NB4 (cell line): ENCODE results near the gene LCLAT1.

ENCODE experiments used
- DNase-seq: peaks from one replicate; pipeline ENCODE4 v3.0.0; 2010; ENCODE audit warnings: low read depth
- H3K4me3 ChIP-seq: one replicate; pipeline ENCODE4 v1.5.1; 2011; ENCODE audit warnings: mild to moderate bottlenecking, low read depth, low read length, moderate library complexity
- CTCF ChIP-seq: IDR thresholded peaks from one replicate; pipeline ENCODE4 v1.5.1; 2012; ENCODE audit warnings: low read depth, low read length
- MAX ChIP-seq: IDR thresholded peaks from 2 replicates; pipeline ENCODE4 v1.6.1; 2011; ENCODE audit warnings: low read depth, low read length
- MYC ChIP-seq: IDR thresholded peaks from 2 replicates; pipeline ENCODE4 v1.6.1; 2011; ENCODE audit warnings: low read depth, low read length
- POLR2A ChIP-seq: IDR thresholded peaks from 2 replicates; pipeline ENCODE4 v1.6.1; 2011; ENCODE audit warnings: mild to moderate bottlenecking; ENCODE audit not compliant: insufficient read length; ENCODE audit errors: extremely low read depth

LCLAT1 gene

DNA sequence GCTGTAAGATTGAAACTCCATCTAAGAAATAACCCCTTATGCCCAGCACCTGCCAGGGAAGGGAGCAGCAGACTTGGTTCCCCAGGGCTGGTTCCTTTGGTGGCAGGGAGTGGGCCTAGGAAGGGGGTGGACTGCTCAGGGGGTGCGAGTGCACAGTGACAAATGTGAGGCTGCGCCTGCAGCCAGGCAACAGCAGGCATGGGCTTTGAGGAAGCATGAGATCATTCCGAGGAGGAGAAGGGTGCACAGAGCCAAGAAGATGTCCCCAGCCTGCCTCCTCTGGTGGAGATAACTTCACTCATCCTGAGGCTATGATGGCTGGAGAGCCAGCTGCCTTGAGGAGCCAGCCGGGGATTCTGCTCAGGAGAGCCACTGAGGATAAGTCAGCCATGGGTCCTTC lies 202.2 kb downstream of the LCLAT1 start:
- no peak for DNase-seq
- H3K4me3 ChIP-seq, result no peak overlapping the region
- TF ChIP-seq MYC, result no peak
- TF ChIP-seq CTCF, result no peak
- no peak for TF ChIP-seq MAX
- TF ChIP-seq POLR2A, result no peak

GRCh38 chr2:30649828-30650227 lies 202.8 kb downstream of the LCLAT1 start:
- no peak for TF ChIP-seq MAX
- DNase-seq, result no peak
- no peak overlapping the region for H3K4me3 ChIP-seq

- TF ChIP-seq MYC (no peak), POLR2A (no peak), MAX (no peak), CTCF (no peak)
- no peak for DNase-seq
- H3K4me3 ChIP-seq, result no peak overlapping the region
These were observed 205.3 kb downstream of the LCLAT1 start for GRCh38 chr2:30652271-30652915.

DNA sequence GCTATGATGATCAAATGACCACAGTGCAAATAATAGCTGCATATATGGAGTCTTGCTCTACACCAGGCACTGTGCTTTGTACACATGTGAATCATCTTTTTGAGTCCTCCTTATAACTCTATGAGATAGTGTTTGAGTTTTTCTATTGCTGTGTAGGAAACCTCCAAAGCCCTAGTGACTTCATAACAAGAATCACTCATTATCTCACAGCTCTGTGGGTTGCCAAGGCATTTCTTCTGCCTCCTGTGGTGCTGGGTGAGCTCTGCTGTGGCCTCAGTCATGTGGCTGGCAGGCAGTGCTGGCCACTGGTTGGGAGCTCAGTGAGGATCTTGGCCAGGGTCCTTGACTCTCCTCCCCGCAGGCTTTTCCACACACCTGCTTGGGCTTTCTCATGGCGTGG lies 206.8 kb downstream of the LCLAT1 start:
- TF ChIP-seq CTCF (no peak), MAX (no peak), MYC (no peak), POLR2A (no peak)
- no peak overlapping the region for H3K4me3 ChIP-seq
- DNase-seq, result no peak

DNA sequence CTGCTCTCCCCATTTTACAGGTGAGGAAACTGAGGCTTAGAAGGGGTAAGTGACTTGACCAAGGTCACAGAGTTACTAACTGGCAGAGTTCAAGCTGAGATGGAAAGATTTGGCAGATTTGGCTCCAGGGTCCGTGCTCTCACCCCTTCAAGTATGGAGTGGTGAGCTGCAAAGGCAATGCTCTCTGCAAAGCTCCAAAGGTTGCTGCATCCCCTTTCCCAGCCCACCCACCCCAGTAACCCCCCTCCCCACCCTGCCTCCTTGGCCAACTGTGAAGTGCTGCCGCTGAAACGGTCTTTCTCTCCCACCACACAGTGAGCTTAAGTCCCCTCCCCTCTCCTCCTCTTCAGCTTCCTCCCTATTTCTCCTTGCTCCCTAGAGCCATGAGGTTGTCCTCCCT lies 207.4 kb downstream of the LCLAT1 start:
- H3K4me3 ChIP-seq, result no peak overlapping the region
- no peak for DNase-seq
- no peak for TF ChIP-seq MYC
- TF ChIP-seq CTCF, result no peak

GRCh38 chr2:30655211-30655610 lies 208.2 kb downstream of the LCLAT1 start:
- no peak for TF ChIP-seq CTCF
- no peak for TF ChIP-seq MYC
- no peak for TF ChIP-seq MAX
- TF ChIP-seq POLR2A, result no peak
- DNase-seq, result no peak
- H3K4me3 ChIP-seq, result no peak overlapping the region
